ENCODE measurements around the gene MTF1.

MTF1 gene

DNA sequence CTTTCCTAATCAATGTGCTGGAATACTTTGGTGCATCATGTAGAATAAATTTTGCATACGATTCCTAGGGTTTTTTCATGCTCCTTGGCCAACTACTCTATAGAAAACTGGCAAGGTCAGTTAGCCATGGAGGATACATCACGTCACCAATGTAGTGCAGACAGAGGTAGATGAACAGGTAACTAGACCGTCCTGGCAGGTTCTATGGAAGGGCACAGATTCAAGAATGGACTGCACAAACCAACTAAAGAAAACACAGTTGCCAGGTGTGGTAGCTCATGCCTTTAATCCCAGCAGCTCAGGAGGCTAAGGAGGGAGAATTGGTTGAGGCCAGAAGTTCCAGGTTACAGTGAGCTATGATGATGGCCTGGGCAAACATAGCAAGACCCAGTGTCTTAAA lies 9.9 kb downstream of the MTF1 start:
- Histone ChIP-seq H3K9me3 (ENCODE audit: control extremely low read depth in 1 of 5, control insufficient read depth in 4 of 5, insufficient read depth in 2 of 5, low read depth in 1 of 5, low read length in 4 of 5) (no peaks in the 10 kb centered on the region), H3K4me3 (ENCODE audit: control insufficient read depth in 1 of 7, extremely low read depth in 1 of 7, insufficient read depth in 4 of 7, low read depth in 2 of 7, low read length in 6 of 7) (no peak overlapping the region), H3K27ac (ENCODE audit: insufficient read depth in 1 of 2, low read depth in 1 of 2, low read length in 2 of 2, poor library complexity in 1 of 2, severe bottlenecking in 2 of 2) (no peak overlapping the region), H3K36me3 (ENCODE audit: control insufficient read depth in 4 of 4, insufficient read depth in 4 of 4, low read length in 3 of 4) (peaks cover 0 to 20% (median 3%) of the 10 kb centered on the region in 4 experiments), H3K4me1 (ENCODE audit: control extremely low read depth in 1 of 4, control insufficient read depth in 4 of 4, insufficient read depth in 4 of 4, low read length in 3 of 4) (peaks cover 20 to 57% (median 31%) of the 10 kb centered on the region in 4 experiments), H3K27me3 (replicated peaks in 2 of 5; ENCODE audit: control insufficient read depth in 4 of 5, insufficient read depth in 5 of 5, low read length in 4 of 5) (no peaks in the 10 kb centered on the region)
- WGBS (ENCODE audit: insufficient coverage) = 94% methylated on average over 2 of the region's 3 CpGs
- ChIA-PET CTCF (interaction anchor here (4.4 kb wide), 1 partner anchor 12 kb away, joined by 28 read pairs; the partner anchor contains the start of gene MTF1), POLR2A (no interaction called here)
- no peak for DNase-seq

DNA sequence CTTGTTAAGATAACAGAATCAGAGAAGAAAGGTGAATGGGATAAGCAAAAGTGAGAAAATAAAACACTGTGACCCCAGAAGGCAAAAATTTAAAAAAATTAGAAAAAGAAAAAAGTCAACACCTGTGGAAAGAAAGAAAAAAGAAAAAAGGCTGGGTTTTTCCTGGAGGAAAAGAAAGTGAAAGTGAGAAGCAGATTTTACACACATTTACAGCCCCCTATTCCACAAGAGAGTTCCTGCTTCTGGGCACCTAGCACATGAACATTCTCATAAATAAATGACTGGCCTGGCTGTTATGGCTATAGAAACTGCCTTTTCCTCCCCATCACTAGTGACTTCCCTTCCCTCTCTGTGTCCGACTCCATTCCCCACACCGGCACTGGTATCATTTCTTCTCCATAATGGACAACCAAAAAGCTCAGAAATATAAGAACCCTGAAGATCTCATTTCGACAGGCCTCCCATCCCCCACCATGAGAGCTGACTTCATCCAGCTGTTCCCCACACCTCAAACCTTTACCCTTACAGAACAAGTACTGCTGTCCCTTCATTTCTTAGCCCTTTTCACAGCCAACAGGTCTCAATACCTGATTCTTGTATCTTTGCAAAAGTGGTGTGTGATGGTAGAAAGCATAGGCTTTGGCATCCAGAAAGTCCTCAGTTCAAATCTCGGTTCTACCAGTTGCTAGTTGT lies 12.6 kb downstream of the MTF1 start:
- H3K4me1 ChIP-seq (ENCODE audit: control extremely low read depth in 1 of 4, control insufficient read depth in 4 of 4, insufficient read depth in 4 of 4, low read length in 3 of 4) = peaks cover 17 to 49% (median 25%) of the 10 kb centered on the region in 4 experiments
- peak overlapping the region; percentile 43 to 76 for H3K27ac ChIP-seq (ENCODE audit: insufficient read depth in 1 of 2, low read depth in 1 of 2, low read length in 2 of 2, poor library complexity in 1 of 2, severe bottlenecking in 2 of 2)
- POLR2A ChIA-PET = no interaction called here
- H3K27me3 ChIP-seq (replicated peaks in 2 of 5; ENCODE audit: control insufficient read depth in 4 of 5, insufficient read depth in 5 of 5, low read length in 4 of 5) = no peaks in the 10 kb centered on the region
- CTCF ChIA-PET = interaction anchor here (1.4 to 2.7 kb wide), 2 partner anchors 13 to 130 kb away, joined by 3 to 20 read pairs; partner anchors contain the start of gene MTF1
- H3K36me3 ChIP-seq (ENCODE audit: control insufficient read depth in 4 of 4, insufficient read depth in 4 of 4, low read length in 3 of 4) = peaks cover 0 to 15% (median 3%) of the 10 kb centered on the region in 4 experiments
- 0% methylated on average over 1 of the region's 4 CpGs for WGBS (ENCODE audit: insufficient coverage)
- no peaks in the 10 kb centered on the region for H3K9me3 ChIP-seq (ENCODE audit: control extremely low read depth in 1 of 5, control insufficient read depth in 4 of 5, insufficient read depth in 2 of 5, low read depth in 1 of 5, low read length in 4 of 5)
- DNase-seq = peak; percentile 23 to 47 (median 37)
- H3K4me3 ChIP-seq (ENCODE audit: control insufficient read depth in 1 of 7, extremely low read depth in 1 of 7, insufficient read depth in 4 of 7, low read depth in 2 of 7, low read length in 6 of 7) = peak overlapping the region in 6 of 7 experiments; percentile 11 to 72 (median 50)

DNA sequence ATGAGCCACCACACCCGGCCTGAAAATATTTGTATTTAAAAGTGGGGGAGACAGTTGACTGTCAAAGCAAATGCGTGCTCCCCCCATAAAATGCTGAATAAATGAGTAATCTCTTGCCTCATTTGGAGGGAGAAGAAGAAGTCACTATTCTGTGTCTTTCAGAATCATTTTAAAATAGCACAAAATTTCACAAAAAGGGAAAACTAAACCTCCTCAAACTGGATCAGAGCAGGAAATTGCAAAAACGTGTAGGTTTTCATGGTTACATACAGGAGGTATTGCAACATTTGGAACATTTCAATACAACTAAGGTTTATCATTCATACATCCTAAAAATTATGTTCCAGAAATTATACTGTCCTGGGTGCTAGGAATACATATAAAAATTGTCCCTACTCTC lies 13.6 kb downstream of the MTF1 start:
- DNase-seq = no peak
- ChIA-PET POLR2A (no interaction called here), CTCF (interaction anchor here (2.7 kb wide), 1 partner anchor 14 kb away, joined by 20 read pairs; the partner anchor contains the start of gene MTF1)
- Histone ChIP-seq H3K4me3 (ENCODE audit: control insufficient read depth in 1 of 7, extremely low read depth in 1 of 7, insufficient read depth in 4 of 7, low read depth in 2 of 7, low read length in 6 of 7) (peak overlapping the region in 2 of 7 experiments; percentile 10 to 39), H3K36me3 (ENCODE audit: control insufficient read depth in 4 of 4, insufficient read depth in 4 of 4, low read length in 3 of 4) (peaks cover 0 to 19% (median 4%) of the 10 kb centered on the region in 4 experiments), H3K27ac (ENCODE audit: insufficient read depth in 1 of 2, low read depth in 1 of 2, low read length in 2 of 2, poor library complexity in 1 of 2, severe bottlenecking in 2 of 2) (peak overlapping the region; percentile 43 to 76), H3K9me3 (ENCODE audit: control extremely low read depth in 1 of 5, control insufficient read depth in 4 of 5, insufficient read depth in 2 of 5, low read depth in 1 of 5, low read length in 4 of 5) (no peaks in the 10 kb centered on the region), H3K4me1 (ENCODE audit: control extremely low read depth in 1 of 4, control insufficient read depth in 4 of 4, insufficient read depth in 4 of 4, low read length in 3 of 4) (peaks cover 7 to 39% (median 16%) of the 10 kb centered on the region in 4 experiments), H3K27me3 (replicated peaks in 2 of 5; ENCODE audit: control insufficient read depth in 4 of 5, insufficient read depth in 5 of 5, low read length in 4 of 5) (no peaks in the 10 kb centered on the region)
- WGBS (ENCODE audit: insufficient coverage) = no CpG with 5 or more reads among the region's 3 CpGs

DNA sequence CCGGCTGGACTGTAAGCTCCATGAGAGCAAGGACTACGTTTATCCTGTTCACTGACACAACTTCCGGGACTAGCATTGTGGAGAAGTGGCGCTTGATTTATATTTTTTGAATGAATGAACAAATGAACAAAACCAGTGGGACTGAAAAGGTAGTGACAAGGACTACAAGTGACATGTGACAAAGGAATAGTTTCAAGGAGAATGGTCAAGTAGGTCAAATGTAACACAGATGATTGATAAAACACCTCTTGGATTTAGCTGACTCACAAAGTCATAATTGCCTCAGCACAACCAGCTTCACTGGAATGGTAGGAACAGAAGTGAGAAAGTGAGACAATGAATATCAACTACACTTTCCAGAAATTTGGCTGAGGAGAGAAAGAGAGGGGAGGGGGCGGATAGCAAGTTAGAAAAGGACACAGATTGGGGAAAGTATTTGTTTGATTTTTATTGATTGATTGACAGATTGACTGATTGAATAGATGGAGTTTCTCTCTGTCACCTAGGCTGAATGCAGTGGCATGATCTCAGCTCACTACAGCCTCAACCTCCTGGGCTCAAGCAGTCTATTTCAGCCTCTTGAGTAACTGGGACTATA lies 14.2 kb downstream of the MTF1 start:
- POLR2A ChIA-PET = no interaction called here
- peaks cover 0 to 24% (median 5%) of the 10 kb centered on the region in 4 experiments for H3K36me3 ChIP-seq (ENCODE audit: control insufficient read depth in 4 of 4, insufficient read depth in 4 of 4, low read length in 3 of 4)
- WGBS (ENCODE audit: insufficient coverage) = 100% methylated on average over 1 of the region's 5 CpGs

DNA sequence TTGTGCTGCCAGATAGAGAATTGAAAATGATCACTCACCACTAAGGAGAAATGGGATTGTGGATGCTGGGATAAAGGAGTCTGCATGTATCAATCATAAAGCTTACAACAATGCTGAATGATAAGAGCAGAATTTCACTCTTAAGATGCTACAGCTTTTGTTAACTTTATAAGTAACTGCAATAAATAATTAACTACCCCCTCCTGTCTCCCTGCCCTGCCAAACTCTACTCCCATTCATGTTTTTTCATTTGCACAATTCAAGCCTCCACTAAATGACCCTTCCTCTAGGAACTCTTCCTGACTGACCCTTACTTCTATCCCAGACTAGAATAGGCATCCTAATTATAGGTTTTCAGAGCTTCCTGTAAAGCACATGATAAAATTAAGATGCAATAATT lies 14.9 kb downstream of the MTF1 start:
- Histone ChIP-seq H3K9me3 (ENCODE audit: control extremely low read depth in 1 of 5, control insufficient read depth in 4 of 5, insufficient read depth in 2 of 5, low read depth in 1 of 5, low read length in 4 of 5) (no peaks in the 10 kb centered on the region), H3K27ac (ENCODE audit: insufficient read depth in 1 of 2, low read depth in 1 of 2, low read length in 2 of 2, poor library complexity in 1 of 2, severe bottlenecking in 2 of 2) (no peak overlapping the region), H3K4me3 (ENCODE audit: control insufficient read depth in 1 of 7, extremely low read depth in 1 of 7, insufficient read depth in 4 of 7, low read depth in 2 of 7, low read length in 6 of 7) (no peak overlapping the region), H3K27me3 (replicated peaks in 2 of 5; ENCODE audit: control insufficient read depth in 4 of 5, insufficient read depth in 5 of 5, low read length in 4 of 5) (no peaks in the 10 kb centered on the region), H3K36me3 (ENCODE audit: control insufficient read depth in 4 of 4, insufficient read depth in 4 of 4, low read length in 3 of 4) (peaks cover 2 to 30% (median 8%) of the 10 kb centered on the region in 4 experiments), H3K4me1 (ENCODE audit: control extremely low read depth in 1 of 4, control insufficient read depth in 4 of 4, insufficient read depth in 4 of 4, low read length in 3 of 4) (peaks cover 6 to 30% (median 14%) of the 10 kb centered on the region in 4 experiments)
- ChIA-PET POLR2A (no interaction called here), CTCF (interaction anchor here (1.0 to 2.7 kb wide), 3 partner anchors 10 to 16 kb away, joined by 3 to 20 read pairs (median 4); partner anchors contain the start of gene MTF1)
- DNase-seq = no peak

More for the DNA sequence above, 14.2 kb downstream of the MTF1 start:
- no peak for DNase-seq
- Histone ChIP-seq H3K9me3 (ENCODE audit: control extremely low read depth in 1 of 5, control insufficient read depth in 4 of 5, insufficient read depth in 2 of 5, low read depth in 1 of 5, low read length in 4 of 5) (no peaks in the 10 kb centered on the region), H3K27ac (ENCODE audit: insufficient read depth in 1 of 2, low read depth in 1 of 2, low read length in 2 of 2, poor library complexity in 1 of 2, severe bottlenecking in 2 of 2) (peak overlapping the region; percentile 43 to 76), H3K4me1 (ENCODE audit: control extremely low read depth in 1 of 4, control insufficient read depth in 4 of 4, insufficient read depth in 4 of 4, low read length in 3 of 4) (peaks cover 6 to 33% (median 14%) of the 10 kb centered on the region in 4 experiments), H3K4me3 (ENCODE audit: control insufficient read depth in 1 of 7, extremely low read depth in 1 of 7, insufficient read depth in 4 of 7, low read depth in 2 of 7, low read length in 6 of 7) (no peak overlapping the region), H3K27me3 (replicated peaks in 2 of 5; ENCODE audit: control insufficient read depth in 4 of 5, insufficient read depth in 5 of 5, low read length in 4 of 5) (no peaks in the 10 kb centered on the region)
- CTCF ChIA-PET = interaction anchor here (1.0 to 2.7 kb wide), 3 partner anchors 11 to 16 kb away, joined by 3 to 20 read pairs (median 4); partner anchors contain the start of gene MTF1

DNA sequence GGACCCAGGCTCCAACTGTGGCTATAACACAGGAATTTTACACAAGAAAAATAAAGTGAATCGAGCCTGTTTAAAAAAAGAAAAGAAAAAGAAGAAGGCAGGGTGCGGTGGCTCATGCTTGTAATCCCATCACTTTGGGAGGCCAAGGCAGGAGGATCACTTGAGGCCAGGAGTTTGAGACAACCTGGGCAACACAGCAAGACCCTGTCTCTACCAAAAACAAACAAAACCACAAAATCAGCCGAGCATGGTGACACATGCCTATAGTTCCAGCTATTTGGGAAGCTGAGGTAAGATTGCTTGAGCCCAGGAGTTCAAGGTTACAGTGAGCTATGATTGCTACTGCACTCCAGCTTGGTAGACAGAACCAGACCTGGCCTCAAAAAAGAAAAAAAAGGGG lies 17.7 kb downstream of the MTF1 start:
- Histone ChIP-seq H3K27ac (ENCODE audit: insufficient read depth in 1 of 2, low read depth in 1 of 2, low read length in 2 of 2, poor library complexity in 1 of 2, severe bottlenecking in 2 of 2) (no peak overlapping the region), H3K4me3 (ENCODE audit: control insufficient read depth in 1 of 7, extremely low read depth in 1 of 7, insufficient read depth in 4 of 7, low read depth in 2 of 7, low read length in 6 of 7) (no peak overlapping the region), H3K27me3 (replicated peaks in 2 of 5; ENCODE audit: control insufficient read depth in 4 of 5, insufficient read depth in 5 of 5, low read length in 4 of 5) (no peaks in the 10 kb centered on the region), H3K9me3 (ENCODE audit: control extremely low read depth in 1 of 5, control insufficient read depth in 4 of 5, insufficient read depth in 2 of 5, low read depth in 1 of 5, low read length in 4 of 5) (no peaks in the 10 kb centered on the region), H3K36me3 (ENCODE audit: control insufficient read depth in 4 of 4, insufficient read depth in 4 of 4, low read length in 3 of 4) (peaks cover 4 to 46% (median 28%) of the 10 kb centered on the region in 4 experiments), H3K4me1 (ENCODE audit: control extremely low read depth in 1 of 4, control insufficient read depth in 4 of 4, insufficient read depth in 4 of 4, low read length in 3 of 4) (peaks cover 6 to 22% (median 10%) of the 10 kb centered on the region in 4 experiments)
- DNase-seq = no peak
- CTCF ChIA-PET = interaction anchor here (0.9 to 3.5 kb wide), 2 partner anchors 19 to 117 kb away, joined by 3 to 10 read pairs; partner anchors contain the start of gene MTF1
- POLR2A ChIA-PET = no interaction called here
- WGBS (ENCODE audit: insufficient coverage) = no CpG with 5 or more reads among the region's 3 CpGs

DNA sequence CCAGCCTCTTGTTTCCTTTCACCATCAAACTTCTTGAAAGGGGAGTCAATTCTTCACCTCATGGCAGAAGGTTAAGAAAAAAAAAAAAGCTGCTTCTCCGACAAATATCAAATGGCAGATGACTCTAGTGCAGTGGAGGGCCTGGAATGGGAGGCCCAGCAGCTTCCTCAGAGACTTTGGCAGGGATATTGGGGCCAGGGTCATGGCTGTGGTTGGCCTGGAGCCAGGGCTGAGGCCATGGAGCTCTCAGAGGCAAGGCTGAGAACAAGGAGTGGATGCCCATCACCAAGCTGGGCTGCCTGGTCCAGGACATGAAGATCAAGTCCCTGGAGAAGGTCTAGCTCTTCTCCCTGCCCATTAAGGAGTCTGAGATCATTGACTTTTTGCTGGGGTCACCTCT lies 18.7 kb downstream of the MTF1 start:
- Histone ChIP-seq H3K27me3 (replicated peaks in 2 of 5; ENCODE audit: control insufficient read depth in 4 of 5, insufficient read depth in 5 of 5, low read length in 4 of 5) (no peaks in the 10 kb centered on the region), H3K36me3 (ENCODE audit: control insufficient read depth in 4 of 4, insufficient read depth in 4 of 4, low read length in 3 of 4) (peaks cover 4 to 46% (median 29%) of the 10 kb centered on the region in 4 experiments), H3K4me3 (ENCODE audit: control insufficient read depth in 1 of 7, extremely low read depth in 1 of 7, insufficient read depth in 4 of 7, low read depth in 2 of 7, low read length in 6 of 7) (no peak overlapping the region), H3K4me1 (ENCODE audit: control extremely low read depth in 1 of 4, control insufficient read depth in 4 of 4, insufficient read depth in 4 of 4, low read length in 3 of 4) (peaks cover 0 to 13% (median 2%) of the 10 kb centered on the region in 4 experiments), H3K9me3 (ENCODE audit: control extremely low read depth in 1 of 5, control insufficient read depth in 4 of 5, insufficient read depth in 2 of 5, low read depth in 1 of 5, low read length in 4 of 5) (no peaks in the 10 kb centered on the region), H3K27ac (ENCODE audit: insufficient read depth in 1 of 2, low read depth in 1 of 2, low read length in 2 of 2, poor library complexity in 1 of 2, severe bottlenecking in 2 of 2) (no peak overlapping the region)
- no peak for DNase-seq
- ChIA-PET CTCF (interaction anchor here (0.9 to 3.5 kb wide), 3 partner anchors 19 to 237 kb away, joined by 3 to 10 read pairs (median 3); partner anchors contain the start of gene MTF1), POLR2A (no interaction called here)
- WGBS (ENCODE audit: insufficient coverage) = 100% methylated on average over 1 of the region's 1 CpG

All from common myeloid progenitor, CD34-positive (primary cell).